ENCODE results near the gene ZNF512.

- TF ChIP-seq, protein P1, sequence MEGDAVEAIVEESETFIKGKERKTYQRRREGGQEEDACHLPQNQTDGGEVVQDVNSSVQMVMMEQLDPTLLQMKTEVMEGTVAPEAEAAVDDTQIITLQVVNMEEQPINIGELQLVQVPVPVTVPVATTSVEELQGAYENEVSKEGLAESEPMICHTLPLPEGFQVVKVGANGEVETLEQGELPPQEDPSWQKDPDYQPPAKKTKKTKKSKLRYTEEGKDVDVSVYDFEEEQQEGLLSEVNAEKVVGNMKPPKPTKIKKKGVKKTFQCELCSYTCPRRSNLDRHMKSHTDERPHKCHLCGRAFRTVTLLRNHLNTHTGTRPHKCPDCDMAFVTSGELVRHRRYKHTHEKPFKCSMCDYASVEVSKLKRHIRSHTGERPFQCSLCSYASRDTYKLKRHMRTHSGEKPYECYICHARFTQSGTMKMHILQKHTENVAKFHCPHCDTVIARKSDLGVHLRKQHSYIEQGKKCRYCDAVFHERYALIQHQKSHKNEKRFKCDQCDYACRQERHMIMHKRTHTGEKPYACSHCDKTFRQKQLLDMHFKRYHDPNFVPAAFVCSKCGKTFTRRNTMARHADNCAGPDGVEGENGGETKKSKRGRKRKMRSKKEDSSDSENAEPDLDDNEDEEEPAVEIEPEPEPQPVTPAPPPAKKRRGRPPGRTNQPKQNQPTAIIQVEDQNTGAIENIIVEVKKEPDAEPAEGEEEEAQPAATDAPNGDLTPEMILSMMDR (IDR thresholded peaks at IDR 0.05) = no peak
- TF ChIP-seq EZH2 (IDR thresholded peaks at IDR 0.05; ENCODE audit: borderline replicate concordance, insufficient read depth, low read depth, low read length, poor library complexity, severe bottlenecking) = no peak
Observed at GRCh38 chr2:27583390-27583915, 611 bp downstream of the ZNF512 start.

Data from B cell (primary cell).